ENCODE results near the gene AGPAT1. TPM values are rescaled to one million over a fixed set of nuclear protein-coding genes. Genes with fewer than 3 reads are reported as not detected.

Gene AGPAT1, protein sequence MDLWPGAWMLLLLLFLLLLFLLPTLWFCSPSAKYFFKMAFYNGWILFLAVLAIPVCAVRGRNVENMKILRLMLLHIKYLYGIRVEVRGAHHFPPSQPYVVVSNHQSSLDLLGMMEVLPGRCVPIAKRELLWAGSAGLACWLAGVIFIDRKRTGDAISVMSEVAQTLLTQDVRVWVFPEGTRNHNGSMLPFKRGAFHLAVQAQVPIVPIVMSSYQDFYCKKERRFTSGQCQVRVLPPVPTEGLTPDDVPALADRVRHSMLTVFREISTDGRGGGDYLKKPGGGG
- total RNA-seq (2021): 58.9 and 61.7 TPM in 2 replicates
- Bru-seq, nascent RNA: percentile 60 among the genes with signal in this experiment
- percentile 73 among the genes with signal in this experiment for BruChase-seq, experiment 1, labeled RNA remaining after a 2-hour chase
- BruChase-seq, experiment 2, labeled RNA remaining after a 6-hour chase: percentile 83 among the genes with signal in this experiment
- long read RNA-seq, transcript AGPAT1-203 (7 exons, 2,234 nt): minor isoform, 12 of 71 reads
- long read RNA-seq, transcript AGPAT1-206 (7 exons, 2,496 nt): major isoform, 28 of 71 reads
- long read RNA-seq, partial matches to known transcripts: 12 of 71 reads
- long read RNA-seq, other reads (novel, unspliced or antisense): 17 of 71 reads

DNA sequence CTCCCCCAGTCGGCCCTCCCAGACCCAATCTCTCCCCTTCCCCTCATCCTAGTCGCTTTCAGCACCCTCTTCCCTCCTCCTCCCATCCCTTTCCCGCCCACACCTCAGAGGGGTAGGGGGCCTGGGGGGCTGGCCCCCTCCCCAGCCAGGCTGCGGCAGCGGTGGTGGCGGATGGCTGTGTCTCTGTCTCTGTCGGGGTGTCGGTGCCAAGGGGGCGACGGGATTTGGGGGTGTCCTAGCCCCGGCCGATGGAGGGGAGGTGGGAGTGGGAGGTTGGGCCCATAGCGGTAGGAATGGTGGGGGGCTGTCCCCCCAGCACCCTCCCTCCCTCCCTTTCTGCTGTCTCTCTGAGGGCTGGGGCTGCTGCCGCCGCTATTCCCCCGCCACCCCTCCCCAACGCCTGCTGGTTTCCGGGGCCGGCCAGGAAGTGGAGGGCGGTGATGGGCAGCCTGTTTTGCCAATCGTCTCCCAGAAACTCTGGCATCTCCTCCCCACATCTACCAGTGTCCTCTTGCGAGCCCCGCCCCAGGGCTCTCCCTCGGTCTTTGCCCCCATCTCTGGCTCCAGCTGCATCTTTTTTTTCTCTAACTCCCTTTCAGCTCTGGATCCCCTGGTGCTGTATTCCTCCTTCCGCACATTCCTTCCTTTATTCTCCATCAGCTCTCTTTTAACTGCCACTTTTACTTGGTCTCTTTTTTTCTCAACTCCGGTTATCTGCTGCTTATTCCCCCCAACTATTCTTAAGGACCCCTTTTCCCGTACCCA, at the start of gene AGPAT1:
TSS of gene AGPAT1 (minus strand) at position 374 of the 765 bp plus-strand sequence. CDS start 4,588 bp downstream, outside the sequence.
- H3K27me3 ChIP-seq (ENCODE audit: insufficient read depth, low read depth): no peaks in the 10 kb centered on the region
- H3K79me2 ChIP-seq (ENCODE audit: low read depth): peaks cover 29% of the 10 kb centered on the region
- BruUV-seq (replicated peaks): no TSS peak
- H3K9me2 ChIP-seq (ENCODE audit: insufficient read depth): no peaks in the 10 kb centered on the region
- peaks cover 31% of the 10 kb centered on the region for H3K4me1 ChIP-seq (replicated peaks; ENCODE audit: insufficient read depth)
- peak; percentile 82 to 96 for DNase-seq
- H3K4me2 ChIP-seq: peak within 1 kb of the TSS; percentile 83
- H3K36me3 ChIP-seq (ENCODE audit: low read depth): no peaks in the 10 kb centered on the region
- ChIA-PET POLR2A (ENCODE audit: unreplicated experiment) (no interaction called here), CTCF (no interaction called here)
- intact Hi-C loops (cut with micrococcal nuclease; ENCODE audit: unreplicated experiment): loop anchor here (2.0 to 10.0 kb wide), 2 partner anchors 21 to 511 kb away; partner anchors contain the start of genes C6orf47, CSNK2B, GPANK1 and LY6G5B
- H3K9me3 ChIP-seq (ENCODE audit: insufficient read depth, low read depth): no peaks in the 10 kb centered on the region
- no peak for TF ChIP-seq EZH2 (IDR thresholded peaks at IDR 0.05; ENCODE audit: low read depth)
- TF ChIP-seq, protein P1, sequence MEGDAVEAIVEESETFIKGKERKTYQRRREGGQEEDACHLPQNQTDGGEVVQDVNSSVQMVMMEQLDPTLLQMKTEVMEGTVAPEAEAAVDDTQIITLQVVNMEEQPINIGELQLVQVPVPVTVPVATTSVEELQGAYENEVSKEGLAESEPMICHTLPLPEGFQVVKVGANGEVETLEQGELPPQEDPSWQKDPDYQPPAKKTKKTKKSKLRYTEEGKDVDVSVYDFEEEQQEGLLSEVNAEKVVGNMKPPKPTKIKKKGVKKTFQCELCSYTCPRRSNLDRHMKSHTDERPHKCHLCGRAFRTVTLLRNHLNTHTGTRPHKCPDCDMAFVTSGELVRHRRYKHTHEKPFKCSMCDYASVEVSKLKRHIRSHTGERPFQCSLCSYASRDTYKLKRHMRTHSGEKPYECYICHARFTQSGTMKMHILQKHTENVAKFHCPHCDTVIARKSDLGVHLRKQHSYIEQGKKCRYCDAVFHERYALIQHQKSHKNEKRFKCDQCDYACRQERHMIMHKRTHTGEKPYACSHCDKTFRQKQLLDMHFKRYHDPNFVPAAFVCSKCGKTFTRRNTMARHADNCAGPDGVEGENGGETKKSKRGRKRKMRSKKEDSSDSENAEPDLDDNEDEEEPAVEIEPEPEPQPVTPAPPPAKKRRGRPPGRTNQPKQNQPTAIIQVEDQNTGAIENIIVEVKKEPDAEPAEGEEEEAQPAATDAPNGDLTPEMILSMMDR (conservative IDR thresholded peaks at IDR 0.05): no peak
- H4K20me1 ChIP-seq (ENCODE audit: insufficient read depth): no peaks in the 10 kb centered on the region
- H2AFZ ChIP-seq: peak within 1 kb of the TSS; percentile 86
- peak within 1 kb of the TSS; percentile 98 for H3K4me3 ChIP-seq
- peak within 1 kb of the TSS; percentile 86 for H3K27ac ChIP-seq
- H3F3A ChIP-seq (ENCODE audit: insufficient read depth, low read depth): peaks cover 15% of the 10 kb centered on the region; the same call in 1 of the 2 replicates

DNA sequence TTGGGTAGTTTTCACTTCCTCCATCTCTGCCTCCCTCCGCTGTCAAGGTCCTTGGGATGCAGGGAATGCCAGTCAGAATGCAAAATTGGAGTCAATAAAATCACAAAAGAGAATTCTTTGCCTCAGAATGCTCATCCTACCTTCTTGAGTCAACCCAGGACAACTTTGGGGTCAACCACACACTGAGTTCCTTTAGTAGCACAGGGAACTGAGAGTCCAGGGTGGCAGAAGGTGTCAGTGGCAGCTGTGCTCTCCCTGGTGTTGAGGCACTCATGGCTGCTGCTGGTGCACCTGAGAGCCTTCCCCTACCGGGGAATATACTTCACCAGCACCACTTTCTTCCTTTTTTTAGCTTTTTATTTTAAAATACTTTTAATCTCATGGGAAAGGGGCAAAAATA, 48.8 kb upstream of the AGPAT1 start:
- Histone ChIP-seq H3F3A (ENCODE audit: insufficient read depth, low read depth) (no peaks in the 10 kb centered on the region), H2AFZ (no peak overlapping the region), H3K36me3 (ENCODE audit: low read depth) (no peaks in the 10 kb centered on the region), H3K9me3 (ENCODE audit: insufficient read depth, low read depth) (no peaks in the 10 kb centered on the region), H3K4me3 (no peak overlapping the region), H3K9me2 (ENCODE audit: insufficient read depth) (no peaks in the 10 kb centered on the region), H3K79me2 (ENCODE audit: low read depth) (no peaks in the 10 kb centered on the region), H3K27me3 (ENCODE audit: insufficient read depth, low read depth) (peaks cover 34% of the 10 kb centered on the region), H3K27ac (no peak overlapping the region), H4K20me1 (ENCODE audit: insufficient read depth) (no peaks in the 10 kb centered on the region), H3K4me2 (no peak overlapping the region), H3K4me1 (replicated peaks; ENCODE audit: insufficient read depth) (no peaks in the 10 kb centered on the region)
- no TSS peak for BruUV-seq (replicated peaks)
- POLR2A ChIA-PET (ENCODE audit: unreplicated experiment): no interaction called here
- no peak for TF ChIP-seq EZH2 (IDR thresholded peaks at IDR 0.05; ENCODE audit: low read depth)
- TF ChIP-seq, protein P1 (conservative IDR thresholded peaks at IDR 0.05): no peak
- no peak for DNase-seq
- intact Hi-C loops (cut with micrococcal nuclease; ENCODE audit: unreplicated experiment): no loop called here
- CTCF ChIA-PET: no interaction called here
